Tibial artery (tissue), 4 donors: ENCODE data around the gene CDK6.
A peak's percentile ranks its signal among the peaks of the same experiment; 100 is the strongest.

ENCODE experiments used
- DNase-seq, 2 donors: peaks; one replicate each; pipeline ENCODE4 v3.0.0-alpha.2; 2019
- H3K27ac ChIP-seq, 2 donors: fragments of 200-600 bp; sonication (generic) in 1 of 2; 1 replicate in 1 of 2; 2 replicates in 1 of 2; pipeline ENCODE4 v1.5.1; 2018 to 2019; ENCODE audit warnings: mild to moderate bottlenecking in 1 of 2
- H3K27me3 ChIP-seq, 2 donors: fragments of 200-600 bp; sonication (generic) in 1 of 2; one replicate each; pipeline versions ENCODE4 v1.5.1 to v1.6.0; 2016 to 2019
- H3K36me3 ChIP-seq, 3 donors: fragments of 200-600 bp; sonication (generic) in 2 of 3; one replicate each; pipeline ENCODE4 v1.5.1; 2016 to 2019; ENCODE audit warnings: mild to moderate bottlenecking in 2 of 3
- H3K4me1 ChIP-seq, 4 donors: fragments of 200-600 bp; sonication (generic) in 2 of 4; 1 replicate in 3 of 4; 2 replicates in 1 of 4; pipeline ENCODE4 v1.5.1; 2016 to 2019
- H3K4me3 ChIP-seq, 2 donors: fragments of 200-600 bp; sonication (generic) in 1 of 2; 1 replicate in 1 of 2; 2 replicates in 1 of 2; pipeline ENCODE4 v1.5.1; 2018 to 2019; ENCODE audit warnings: mild to moderate bottlenecking in 2 of 2
- H3K9me3 ChIP-seq, 3 donors: fragments of 200-600 bp; sonication (generic) in 1 of 3; one replicate each; pipeline ENCODE4 v1.5.1; 2016 to 2019
- CTCF ChIP-seq, 2 experiments: fragments of 200-600 bp in 1 of 2; fragments of 450-650 bp in 1 of 2; IDR thresholded peaks; one replicate each; pipeline ENCODE4 v1.5.1; 2017 to 2019; ENCODE audit warnings: antibody characterized with exemption in 2 of 2, mild to moderate bottlenecking in 1 of 2, moderate library complexity in 1 of 2
- intact Hi-C: fragments of 100-400 bp; cut with DNase I; formaldehyde crosslinking; loops from one replicate; pipeline ENCODE4 v1.15.0; 2023; ENCODE audit warnings: low total_unique reads

Gene CDK6

GRCh38 chr7:92699966-92700514, 136.3 kb downstream of the CDK6 start:
- no peak overlapping the region for H3K27ac ChIP-seq

GRCh38 chr7:92699560-92699959, 136.8 kb downstream of the CDK6 start:
- Histone ChIP-seq H3K4me3 (no peak overlapping the region), H3K36me3 (no peaks in the 10 kb centered on the region), H3K9me3 (no peaks in the 10 kb centered on the region), H3K27ac (no peak overlapping the region), H3K4me1 (peaks cover 0 to 40% (median 15%) of the 10 kb centered on the region in 4 donors), H3K27me3 (no peaks in the 10 kb centered on the region)
- intact Hi-C loops = loop anchor here (10.0 kb wide), 1 partner anchor 75 kb away; no protein-coding TSS in a partner anchor
- DNase-seq = no peak
- no peak for TF ChIP-seq CTCF (IDR thresholded peaks at IDR 0.05)

More at GRCh38 chr7:92699966-92700514, 136.3 kb downstream of the CDK6 start:
- Histone ChIP-seq H3K4me1 (peaks cover 0 to 35% (median 15%) of the 10 kb centered on the region in 4 donors), H3K27me3 (no peaks in the 10 kb centered on the region), H3K9me3 (no peaks in the 10 kb centered on the region), H3K36me3 (no peaks in the 10 kb centered on the region), H3K4me3 (no peak overlapping the region)
- no peak for DNase-seq
- TF ChIP-seq CTCF (IDR thresholded peaks at IDR 0.05) = no peak
- intact Hi-C loops = loop anchor here (10.0 kb wide), 1 partner anchor 75 kb away; no protein-coding TSS in a partner anchor

GRCh38 chr7:92698237-92698841, 138.0 kb downstream of the CDK6 start:
- no peaks in the 10 kb centered on the region for H3K27me3 ChIP-seq
- peak overlapping the region; percentile 8 to 72 for H3K27ac ChIP-seq
- TF ChIP-seq CTCF (IDR thresholded peaks at IDR 0.05) = no peak
- no peaks in the 10 kb centered on the region for H3K36me3 ChIP-seq
- H3K9me3 ChIP-seq = no peaks in the 10 kb centered on the region
- peaks cover 0 to 40% (median 15%) of the 10 kb centered on the region in 4 donors for H3K4me1 ChIP-seq
- peak overlapping the region; percentile 16 to 19 for H3K4me3 ChIP-seq
- intact Hi-C loops = loop anchor here (10.0 kb wide), 1 partner anchor 74 kb away; no protein-coding TSS in a partner anchor
- no peak for DNase-seq

GRCh38 chr7:92697414-92697813, 139.0 kb downstream of the CDK6 start:
- TF ChIP-seq CTCF (IDR thresholded peaks at IDR 0.05) = no peak
- H3K9me3 ChIP-seq = no peaks in the 10 kb centered on the region
- intact Hi-C loops = loop anchor here (10.0 kb wide), 1 partner anchor 73 kb away; no protein-coding TSS in a partner anchor
- no peak overlapping the region for H3K4me3 ChIP-seq
- H3K27ac ChIP-seq = peak overlapping the region; percentile 8 to 72
- H3K36me3 ChIP-seq = no peaks in the 10 kb centered on the region
- H3K4me1 ChIP-seq = peaks cover 0 to 40% (median 15%) of the 10 kb centered on the region in 4 donors
- DNase-seq = no peak
- H3K27me3 ChIP-seq = no peaks in the 10 kb centered on the region

- Histone ChIP-seq H3K27ac (peak overlapping the region; percentile 24 to 72), H3K36me3 (no peaks in the 10 kb centered on the region), H3K4me3 (no peak overlapping the region), H3K27me3 (no peaks in the 10 kb centered on the region), H3K9me3 (no peaks in the 10 kb centered on the region), H3K4me1 (peaks cover 0 to 40% (median 15%) of the 10 kb centered on the region in 4 donors)
- no peak for TF ChIP-seq CTCF (IDR thresholded peaks at IDR 0.05)
- intact Hi-C loops = loop anchor here (10.0 kb wide), 1 partner anchor 72 kb away; no protein-coding TSS in a partner anchor
- no peak for DNase-seq
Measured at GRCh38 chr7:92697012-92697411, 139.4 kb downstream of the CDK6 start.
